CD14-positive monocyte (primary cell): ENCODE results near the gene P2RX3. TPM values are rescaled to one million over a fixed set of nuclear protein-coding genes. Genes with fewer than 3 reads are reported as not detected.

Source experiments
- DNase-seq, 3 donors: peaks; one replicate each; pipeline ENCODE4 v3.0.0-alpha.2; 2011 to 2022
- H2AFZ ChIP-seq: 2 replicates; pipeline ENCODE4 v1.6.0; 2012; ENCODE audit warnings: mild to moderate bottlenecking, low read depth, low read length, inconsistent platforms; ENCODE audit not compliant: insufficient read depth, poor library complexity, severe bottlenecking
- H3K27ac ChIP-seq, 2 donors: 1 replicate in 1 of 2; 2 replicates in 1 of 2; pipeline ENCODE4 v1.5.1; 2012 to 2013; ENCODE audit warnings: low read length in 2 of 2, control low read depth in 1 of 2, inconsistent platforms in 1 of 2, low read depth in 1 of 2, mild to moderate bottlenecking in 1 of 2
- H3K27me3 ChIP-seq, 2 donors: one replicate each; pipeline versions ENCODE4 v1.6.0 to v1.6.1; 2011 to 2013; ENCODE audit warnings: low read length in 2 of 2; ENCODE audit not compliant: control insufficient read depth in 2 of 2, insufficient read depth in 2 of 2
- H3K36me3 ChIP-seq, 2 donors: replicated peaks in 1 of 2; 1 replicate in 1 of 2; 2 replicates in 1 of 2; pipeline versions ENCODE4 v1.5.1 to v1.6.1; 2012 to 2013; ENCODE audit warnings: low read length in 2 of 2, control low read depth in 1 of 2, inconsistent platforms in 1 of 2, mild to moderate bottlenecking in 1 of 2; ENCODE audit not compliant: insufficient read depth in 2 of 2, control insufficient read depth in 1 of 2
- H3K4me1 ChIP-seq, 2 donors: 1 replicate in 1 of 2; 2 replicates in 1 of 2; pipeline versions ENCODE4 v1.5.1 to v1.6.1; 2012 to 2013; ENCODE audit warnings: low read length in 2 of 2, control low read depth in 1 of 2, inconsistent platforms in 1 of 2, mild to moderate bottlenecking in 1 of 2, moderate library complexity in 1 of 2; ENCODE audit not compliant: insufficient read depth in 2 of 2, control insufficient read depth in 1 of 2
- H3K4me2 ChIP-seq: replicated peaks from 2 replicates; pipeline ENCODE3; 2012; ENCODE audit warnings: low read length, moderate library complexity, mild to moderate bottlenecking; ENCODE audit not compliant: poor library complexity, severe bottlenecking; ENCODE audit errors: extremely low read depth
- H3K4me3 ChIP-seq, 3 experiments: fragments of 200-600 bp in 1 of 3; sonication (generic) in 1 of 3; replicated peaks in 1 of 3; 1 replicate in 2 of 3; 2 replicates in 1 of 3; pipeline ENCODE4 v1.5.1; 2011 to 2013; ENCODE audit warnings: low read length in 3 of 3, mild to moderate bottlenecking in 3 of 3, control low read depth in 2 of 3, low read depth in 2 of 3, inconsistent platforms in 1 of 3, moderate library complexity in 1 of 3
- H3K79me2 ChIP-seq: 2 replicates; pipeline ENCODE4 v1.6.0; 2012; ENCODE audit warnings: mild to moderate bottlenecking, control low read depth, inconsistent platforms, low read length, moderate library complexity; ENCODE audit not compliant: insufficient read depth
- H3K9ac ChIP-seq: 2 replicates; pipeline ENCODE4 v1.6.0; 2017; ENCODE audit warnings: low read length, mild to moderate bottlenecking; ENCODE audit not compliant: insufficient read depth, poor library complexity, severe bottlenecking
- H3K9me3 ChIP-seq, 2 donors: replicated peaks in 1 of 2; 1 replicate in 1 of 2; 2 replicates in 1 of 2; pipeline versions ENCODE4 v1.5.1 to v1.6.1; 2012 to 2013; ENCODE audit warnings: low read length in 2 of 2, control low read depth in 1 of 2; ENCODE audit not compliant: control insufficient read depth in 1 of 2, insufficient read depth in 1 of 2
- H4K20me1 ChIP-seq: 2 replicates; pipeline ENCODE4 v1.6.0; 2012; ENCODE audit warnings: mild to moderate bottlenecking, low read length, control low read depth, moderate library complexity; ENCODE audit not compliant: insufficient read depth
- H3K27ac Mint-ChIP-seq, 7 donors: one replicate each; pipeline ENCODE4 v1.8.0; 2020; ENCODE audit warnings: mild to moderate bottlenecking in 7 of 7, mixed read lengths in 7 of 7, moderate library complexity in 6 of 7, inconsistent platforms in 2 of 7
- H3K27me3 Mint-ChIP-seq, 3 donors: one replicate each; pipeline ENCODE4 v1.8.0; 2021 to 2022; ENCODE audit warnings: low read depth in 3 of 3, mild to moderate bottlenecking in 3 of 3, mixed read lengths in 3 of 3, moderate library complexity in 3 of 3, inconsistent platforms in 1 of 3
- H3K36me3 Mint-ChIP-seq, 2 donors: one replicate each; pipeline ENCODE4 v1.8.0; 2020; ENCODE audit warnings: mixed read lengths in 2 of 2, inconsistent platforms in 1 of 2, mild to moderate bottlenecking in 1 of 2
- H3K4me1 Mint-ChIP-seq: one replicate; pipeline ENCODE4 v1.8.0; 2020; ENCODE audit warnings: mild to moderate bottlenecking, mixed read lengths
- H3K4me3 Mint-ChIP-seq, 2 donors: one replicate each; pipeline ENCODE4 v1.8.0; 2020; ENCODE audit warnings: mild to moderate bottlenecking in 2 of 2, mixed read lengths in 2 of 2, moderate library complexity in 1 of 2
- H3K9me3 Mint-ChIP-seq, 7 donors: one replicate each; pipeline ENCODE4 v1.8.0; 2020 to 2022; ENCODE audit warnings: mixed read lengths in 7 of 7, mild to moderate bottlenecking in 6 of 7, moderate library complexity in 6 of 7, inconsistent platforms in 2 of 7
- WGBS: methylation state at CpG from one replicate; pipeline ENCODE4 v1.1.5; 2013; ENCODE audit warnings: missing lambda C conversion rate; ENCODE audit not compliant: insufficient coverage; 5-methylcytosine and 5-hydroxymethylcytosine counted together
- intact Hi-C, 2 donors: fragments of 100-400 bp; cut with micrococcal nuclease; formaldehyde crosslinking; loops; one replicate each; pipeline versions ENCODE4 v1.15.0 to v1.15.1; 2023
- polyA plus RNA-seq, 3 donors: library from polyadenylated mRNA; depleted of rRNA in 1 of 3; unstranded in 2 of 3; stranded (reverse) in 1 of 3; fragments of 300-500 nt in 2 of 3; fragments of >200 nt in 1 of 3; fragmentation: Illumina TruSeq in 2 of 3; gene quantifications; 1 replicate in 2 of 3; 2 replicates in 1 of 3; pipeline ENCODE4 v1.2.3, GENCODE V29; 2012 to 2021
- TF ChIP-seq, protein P1 (sequence below): fragments of 200-600 bp; IDR thresholded peaks from one replicate; pipeline ENCODE4 v1.8.0; 2022; ENCODE audit warnings: antibody characterized with exemption, mild to moderate bottlenecking

The P2RX3 gene
- polyA plus RNA-seq, 3 donors = not detected

DNA sequence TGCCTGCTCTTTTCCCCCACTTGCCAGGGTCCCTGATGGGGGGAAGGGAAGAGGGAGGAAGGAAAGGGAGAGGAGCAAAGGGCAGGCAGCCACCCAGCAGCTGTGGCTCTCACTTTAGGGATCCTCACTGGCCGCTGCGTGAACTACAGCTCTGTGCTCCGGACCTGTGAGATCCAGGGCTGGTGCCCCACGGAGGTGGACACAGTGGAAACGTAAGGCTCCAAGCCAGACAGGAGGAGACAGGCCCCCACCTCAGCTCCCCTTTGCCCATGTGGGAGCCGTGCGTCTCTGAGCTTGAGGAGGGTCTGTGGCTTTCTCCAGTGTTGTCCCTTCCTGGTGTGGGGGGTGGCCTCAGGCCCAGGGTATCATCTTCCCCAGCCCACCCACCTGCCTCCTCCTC, 9.9 kb downstream of the P2RX3 start:
- WGBS = 96% methylated on average over 5 of the region's 7 CpGs
- Mint-ChIP-seq H3K4me3 (no peak overlapping the region), H3K27me3 (peaks cover 0 to 8% (median 3%) of the 10 kb centered on the region in 3 donors), H3K9me3 (peaks cover 0 to 9% (median 5%) of the 10 kb centered on the region in 7 donors), H3K4me1 (peaks cover 8% of the 10 kb centered on the region), H3K36me3 (no peaks in the 10 kb centered on the region), H3K27ac (no peak overlapping the region)
- no peak overlapping the region for H3K9ac ChIP-seq
- intact Hi-C loops = loop anchor here (5.0 kb wide), 3 partner anchors 134 to 294 kb away; no protein-coding TSS in a partner anchor
- no peaks in the 10 kb centered on the region for H3K27me3 ChIP-seq
- no peak for DNase-seq
- H3K9me3 ChIP-seq = no peaks in the 10 kb centered on the region
- no peak overlapping the region for H3K4me2 ChIP-seq
- no peaks in the 10 kb centered on the region for H3K36me3 ChIP-seq
- H4K20me1 ChIP-seq = no peaks in the 10 kb centered on the region
- no peak overlapping the region for H3K27ac ChIP-seq
- H3K4me3 ChIP-seq = no peak overlapping the region
- H2AFZ ChIP-seq = no peak overlapping the region
- no peaks in the 10 kb centered on the region for H3K4me1 ChIP-seq
- TF ChIP-seq, protein P1, sequence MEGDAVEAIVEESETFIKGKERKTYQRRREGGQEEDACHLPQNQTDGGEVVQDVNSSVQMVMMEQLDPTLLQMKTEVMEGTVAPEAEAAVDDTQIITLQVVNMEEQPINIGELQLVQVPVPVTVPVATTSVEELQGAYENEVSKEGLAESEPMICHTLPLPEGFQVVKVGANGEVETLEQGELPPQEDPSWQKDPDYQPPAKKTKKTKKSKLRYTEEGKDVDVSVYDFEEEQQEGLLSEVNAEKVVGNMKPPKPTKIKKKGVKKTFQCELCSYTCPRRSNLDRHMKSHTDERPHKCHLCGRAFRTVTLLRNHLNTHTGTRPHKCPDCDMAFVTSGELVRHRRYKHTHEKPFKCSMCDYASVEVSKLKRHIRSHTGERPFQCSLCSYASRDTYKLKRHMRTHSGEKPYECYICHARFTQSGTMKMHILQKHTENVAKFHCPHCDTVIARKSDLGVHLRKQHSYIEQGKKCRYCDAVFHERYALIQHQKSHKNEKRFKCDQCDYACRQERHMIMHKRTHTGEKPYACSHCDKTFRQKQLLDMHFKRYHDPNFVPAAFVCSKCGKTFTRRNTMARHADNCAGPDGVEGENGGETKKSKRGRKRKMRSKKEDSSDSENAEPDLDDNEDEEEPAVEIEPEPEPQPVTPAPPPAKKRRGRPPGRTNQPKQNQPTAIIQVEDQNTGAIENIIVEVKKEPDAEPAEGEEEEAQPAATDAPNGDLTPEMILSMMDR = no peak
- no peaks in the 10 kb centered on the region for H3K79me2 ChIP-seq

DNA sequence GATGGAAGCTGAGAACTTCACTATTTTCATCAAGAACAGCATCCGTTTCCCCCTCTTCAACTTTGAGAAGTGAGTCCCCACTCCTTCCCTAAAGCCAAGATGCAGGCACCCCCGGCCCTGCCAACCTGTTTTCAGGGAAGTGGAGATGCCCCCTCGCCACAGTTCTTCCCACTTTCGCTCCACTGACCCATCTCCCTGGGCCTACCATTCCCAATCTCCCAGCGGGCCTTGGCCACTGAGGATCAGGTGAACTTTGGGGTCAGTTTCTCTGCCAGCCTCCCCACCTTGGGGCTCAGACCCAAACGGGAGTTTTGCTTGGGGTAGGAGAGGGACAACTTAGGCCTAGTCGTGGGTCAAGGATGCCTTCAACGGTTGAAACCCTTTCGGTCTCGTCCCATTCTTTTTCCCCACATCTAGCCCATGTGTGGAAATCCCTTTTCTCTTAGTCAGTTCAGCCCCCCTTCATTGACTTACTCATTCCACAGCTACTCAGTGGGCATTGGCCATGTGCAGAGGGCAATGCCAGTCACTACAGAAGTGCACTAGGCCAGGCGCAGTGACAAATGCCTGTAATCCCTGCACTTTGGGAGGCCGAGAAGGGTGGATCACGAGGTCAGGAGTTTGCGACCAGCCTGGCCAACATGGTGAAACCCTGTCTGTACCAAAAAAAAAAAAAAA, 10.6 kb downstream of the P2RX3 start:
- 92% methylated on average over 7 of the region's 14 CpGs for WGBS
- H3K27ac Mint-ChIP-seq = peak overlapping the region in 1 of 7 donors; percentile 66

More for the DNA sequence above, 10.6 kb downstream of the P2RX3 start:
- H2AFZ ChIP-seq = no peak overlapping the region
- no peaks in the 10 kb centered on the region for H4K20me1 ChIP-seq
- H3K27ac ChIP-seq = no peak overlapping the region
- no peak overlapping the region for H3K4me2 ChIP-seq
- H3K9ac ChIP-seq = no peak overlapping the region
- H3K4me3 Mint-ChIP-seq = no peak overlapping the region
- no peak overlapping the region for H3K4me3 ChIP-seq
- peaks cover 2 to 4% of the 10 kb centered on the region in 2 donors for H3K4me1 ChIP-seq
- H3K79me2 ChIP-seq = no peaks in the 10 kb centered on the region
- no peak for DNase-seq
- no peaks in the 10 kb centered on the region for H3K27me3 ChIP-seq
- intact Hi-C loops = loop anchor here (5.0 kb wide), 3 partner anchors 134 to 294 kb away; no protein-coding TSS in a partner anchor
- H3K9me3 ChIP-seq = no peaks in the 10 kb centered on the region
- peaks cover 10% of the 10 kb centered on the region for H3K4me1 Mint-ChIP-seq
- TF ChIP-seq, protein P1 = no peak
- H3K9me3 Mint-ChIP-seq = peaks cover 0 to 9% (median 5%) of the 10 kb centered on the region in 7 donors
- H3K36me3 ChIP-seq = no peaks in the 10 kb centered on the region
- no peaks in the 10 kb centered on the region for H3K36me3 Mint-ChIP-seq
- H3K27me3 Mint-ChIP-seq = peaks cover 0 to 8% (median 3%) of the 10 kb centered on the region in 3 donors
